Endothelial cell of umbilical vein (primary cell): Measurements from ENCODE around the gene PPP1R10. TPM values are rescaled to one million over a fixed set of nuclear protein-coding genes. Genes with fewer than 3 reads are reported as not detected.

Experiments used
- BruUV-seq: library from RNA; stranded (reverse); fragments of 400-500 nt; replicated peaks from 2 replicates; lab custom pipeline; 2021; lab: Mats Ljungman, UMichigan
- CTCF ChIA-PET: fragments of 300-600, 350-600 bp; sonication (Branson Sonifier 250); formaldehyde crosslinking; loops from one replicate; lab custom pipeline; 2021; ENCODE audit warnings: antibody characterized with exemption, inconsistent platforms; lab: Charles Lee
- POLR2A ChIA-PET: fragments of 300-600, 350-600 bp; sonication (Branson Sonifier 250); formaldehyde crosslinking; loops from one replicate; lab custom pipeline; 2021; ENCODE audit warnings: antibody characterized with exemption, inconsistent platforms; lab: Charles Lee
- DNase-seq: peaks from one replicate; pipeline ENCODE4 v3.0.0-alpha.2; 2011; ENCODE audit warnings: low read depth, low spot score
- FAIRE-seq: peaks from 2 replicates; lab custom pipeline; 2011; peaks lifted over from hg19 to GRCh38; lab: Jason Lieb, UNC
- H2AFZ ChIP-seq: 2 replicates; pipeline ENCODE4 v1.6.0; 2012; ENCODE audit warnings: low read depth, low read length, control low read depth, inconsistent platforms
- H3K27ac ChIP-seq: 2 replicates; pipeline ENCODE4 v1.5.1; 2011; ENCODE audit warnings: low read depth, mild to moderate bottlenecking, control low read depth, low read length, moderate library complexity; ENCODE audit not compliant: insufficient read depth
- H3K27me3 ChIP-seq, 2 experiments: 2 replicates each; pipeline versions ENCODE4 v1.6.0 to v1.6.1; 2011; ENCODE audit warnings: low read length in 2 of 2, mixed read lengths in 1 of 2; ENCODE audit not compliant: control insufficient read depth in 2 of 2, insufficient read depth in 2 of 2
- H3K36me3 ChIP-seq, 2 experiments: 2 replicates in 1 of 2; 3 replicates in 1 of 2; pipeline ENCODE4 v1.5.1; 2011; ENCODE audit warnings: low read length in 2 of 2, mild to moderate bottlenecking in 1 of 2, moderate library complexity in 1 of 2; ENCODE audit not compliant: control insufficient read depth in 2 of 2, insufficient read depth in 2 of 2; ENCODE audit errors: extremely low read depth in 1 of 2
- H3K4me1 ChIP-seq: 3 replicates; pipeline ENCODE4 v1.5.1; 2011; ENCODE audit warnings: mild to moderate bottlenecking, low read length; ENCODE audit not compliant: control insufficient read depth, insufficient read depth; ENCODE audit errors: extremely low read depth
- H3K4me2 ChIP-seq: 2 replicates; pipeline ENCODE4 v1.6.1; 2011; ENCODE audit warnings: low read length, control low read depth, mixed read lengths; ENCODE audit not compliant: insufficient read depth
- H3K4me3 ChIP-seq, 3 experiments: fragments of 200-600 bp in 1 of 3; sonication (generic), shearing (Covaris generic) in 1 of 3; replicated peaks in 1 of 3; 2 replicates each; pipeline ENCODE4 v1.5.1; 2011 to 2016; ENCODE audit warnings: control low read depth in 3 of 3, low read length in 3 of 3, mild to moderate bottlenecking in 2 of 3, inconsistent platforms in 1 of 3, low read depth in 1 of 3, moderate library complexity in 1 of 3; ENCODE audit not compliant: insufficient read depth in 1 of 3
- H3K79me2 ChIP-seq: 2 replicates; pipeline ENCODE4 v1.6.0; 2012; ENCODE audit warnings: low read length, inconsistent platforms; ENCODE audit not compliant: control insufficient read depth, insufficient read depth
- H3K9ac ChIP-seq: replicated peaks from 2 replicates; pipeline ENCODE3; 2011; ENCODE audit warnings: low read length, control low read depth; ENCODE audit not compliant: insufficient read depth; ENCODE audit errors: extremely low read depth
- H3K9me1 ChIP-seq: replicated peaks from 3 replicates; pipeline ENCODE4 v1.6.0; 2011; ENCODE audit warnings: mild to moderate bottlenecking, low read length; ENCODE audit not compliant: control insufficient read depth, insufficient read depth; ENCODE audit errors: extremely low read depth
- H3K9me3 ChIP-seq: replicated peaks from 2 replicates; pipeline ENCODE4 v1.5.1; 2012; ENCODE audit warnings: low read length, inconsistent platforms; ENCODE audit not compliant: control insufficient read depth, insufficient read depth
- H4K20me1 ChIP-seq: replicated peaks from 2 replicates; pipeline ENCODE3; 2011; ENCODE audit warnings: mild to moderate bottlenecking, low read length; ENCODE audit not compliant: control insufficient read depth, insufficient read depth; ENCODE audit errors: extremely low read depth
- GATA2 ChIP-seq: IDR thresholded peaks from 2 replicates; pipeline ENCODE4 v1.7.0; 2011; ENCODE audit warnings: low read depth, mild to moderate bottlenecking, moderate library complexity, mixed read lengths, low read length; ENCODE audit not compliant: insufficient read length, insufficient read depth
- MAX ChIP-seq: IDR thresholded peaks from 2 replicates; pipeline ENCODE4 v1.6.1; 2011; ENCODE audit not compliant: insufficient read depth, insufficient read length
- MYC ChIP-seq: IDR thresholded peaks from one replicate; pipeline ENCODE4 v1.6.1; 2011; ENCODE audit warnings: mild to moderate bottlenecking, low read depth, low read length
- POLR2A ChIP-seq: IDR thresholded peaks from 2 replicates; pipeline ENCODE4 v1.6.1; 2012; ENCODE audit warnings: low read depth, mild to moderate bottlenecking, control low read depth, low read length
- POLR2AphosphoS5 ChIP-seq: IDR thresholded peaks from 2 replicates; pipeline ENCODE4 v1.6.1; 2012; ENCODE audit warnings: low read depth, mild to moderate bottlenecking, control low read depth, low read length, moderate library complexity; ENCODE audit not compliant: insufficient read depth
- dilution Hi-C: fragments of 300-500 bp; cut with MboI; formaldehyde crosslinking; loops from one replicate; pipeline ENCODE4 v1.15.0; 2019; ENCODE audit warnings: low sequenced_read_pairs; ENCODE audit not compliant: extremely low pct_ligation_motif_present
- intact Hi-C: fragments of 100-400 bp; cut with micrococcal nuclease; formaldehyde crosslinking; loops from one replicate; pipeline ENCODE4 v1.10.0; 2022
- polyA plus RNA-seq, 4 experiments: library from polyadenylated mRNA; depleted of rRNA in 3 of 4; stranded (reverse) in 3 of 4; unstranded in 1 of 4; fragments of >200 nt; gene quantifications; 2 replicates each; pipeline versions ENCODE4 v1.2.1 to v1.2.3, GENCODE V29; 2011 to 2012; ENCODE audit warnings: missing spikeins in 1 of 4
- total RNA-seq: library from RNA; stranded (reverse); gene quantifications from 2 replicates; pipeline ENCODE4 v1.2.3, GENCODE V29; 2021

PPP1R10 gene
- total and polyA plus RNA-seq, 2 donors (not counting 3 experiments of a cell fraction or from before 2014, with no cell fraction given), result 19.2 to 88.3 TPM

- dilution Hi-C loops, result no loop called here
- Histone ChIP-seq H3K79me2 (no peaks in the 10 kb centered on the region), H3K9me1 (no peaks in the 10 kb centered on the region), H3K9ac (no peak overlapping the region), H3K4me3 (no peak overlapping the region), H3K36me3 (peaks cover 29 to 62% of the 10 kb centered on the region in 2 experiments), H3K4me2 (no peak overlapping the region), H3K4me1 (no peaks in the 10 kb centered on the region), H3K27ac (no peak overlapping the region), H3K9me3 (no peaks in the 10 kb centered on the region), H2AFZ (no peak overlapping the region), H4K20me1 (no peaks in the 10 kb centered on the region), H3K27me3 (no peaks in the 10 kb centered on the region)
- intact Hi-C loops, result no loop called here
- BruUV-seq, result no TSS peak
- DNase-seq (no peak), FAIRE-seq (no peak)
- CTCF ChIA-PET, result interaction anchor here (1.2 to 3.6 kb wide), 5 partner anchors 13 to 102 kb away, joined by 3 to 15 read pairs (median 5); no protein-coding TSS in a partner anchor
- TF ChIP-seq POLR2A, result no peak
- no peak for TF ChIP-seq MAX
- POLR2A ChIA-PET, result interaction anchor here (0.6 kb wide), 1 partner anchor 31 kb away, joined by 9 read pairs; no protein-coding TSS in a partner anchor
These were observed 33.1 kb downstream of the PPP1R10 start for GRCh38 chr6:30583921-30584320.

- no peaks in the 10 kb centered on the region for H3K9me1 ChIP-seq
- intact Hi-C loops, result no loop called here
- H3K4me2 ChIP-seq, result no peak overlapping the region
- CTCF ChIA-PET, result interaction anchor here (1.6 kb wide), 1 partner anchor 20 kb away, joined by 7 read pairs; no protein-coding TSS in a partner anchor
- no peak for TF ChIP-seq GATA2
- TF ChIP-seq POLR2AphosphoS5, result no peak
- TF ChIP-seq MYC, result no peak
- POLR2A ChIA-PET, result no interaction called here
- H3K9ac ChIP-seq, result no peak overlapping the region
- H4K20me1 ChIP-seq, result no peaks in the 10 kb centered on the region
- H3K4me1 ChIP-seq, result no peaks in the 10 kb centered on the region
- no peak overlapping the region for H3K27ac ChIP-seq
- FAIRE-seq (no peak), DNase-seq (no peak)
- H3K79me2 ChIP-seq, result peaks cover 29% of the 10 kb centered on the region
- H3K27me3 ChIP-seq, result no peaks in the 10 kb centered on the region
- dilution Hi-C loops, result no loop called here
- H2AFZ ChIP-seq, result no peak overlapping the region
- H3K4me3 ChIP-seq, result no peak overlapping the region
- H3K36me3 ChIP-seq, result peaks cover 18 to 37% of the 10 kb centered on the region in 2 experiments
- no peaks in the 10 kb centered on the region for H3K9me3 ChIP-seq
- BruUV-seq, result no TSS peak
These were observed 39.0 kb downstream of the PPP1R10 start for GRCh38 chr6:30578051-30578450.
